ENCODE results near the gene GLMP.

GLMP gene

DNA sequence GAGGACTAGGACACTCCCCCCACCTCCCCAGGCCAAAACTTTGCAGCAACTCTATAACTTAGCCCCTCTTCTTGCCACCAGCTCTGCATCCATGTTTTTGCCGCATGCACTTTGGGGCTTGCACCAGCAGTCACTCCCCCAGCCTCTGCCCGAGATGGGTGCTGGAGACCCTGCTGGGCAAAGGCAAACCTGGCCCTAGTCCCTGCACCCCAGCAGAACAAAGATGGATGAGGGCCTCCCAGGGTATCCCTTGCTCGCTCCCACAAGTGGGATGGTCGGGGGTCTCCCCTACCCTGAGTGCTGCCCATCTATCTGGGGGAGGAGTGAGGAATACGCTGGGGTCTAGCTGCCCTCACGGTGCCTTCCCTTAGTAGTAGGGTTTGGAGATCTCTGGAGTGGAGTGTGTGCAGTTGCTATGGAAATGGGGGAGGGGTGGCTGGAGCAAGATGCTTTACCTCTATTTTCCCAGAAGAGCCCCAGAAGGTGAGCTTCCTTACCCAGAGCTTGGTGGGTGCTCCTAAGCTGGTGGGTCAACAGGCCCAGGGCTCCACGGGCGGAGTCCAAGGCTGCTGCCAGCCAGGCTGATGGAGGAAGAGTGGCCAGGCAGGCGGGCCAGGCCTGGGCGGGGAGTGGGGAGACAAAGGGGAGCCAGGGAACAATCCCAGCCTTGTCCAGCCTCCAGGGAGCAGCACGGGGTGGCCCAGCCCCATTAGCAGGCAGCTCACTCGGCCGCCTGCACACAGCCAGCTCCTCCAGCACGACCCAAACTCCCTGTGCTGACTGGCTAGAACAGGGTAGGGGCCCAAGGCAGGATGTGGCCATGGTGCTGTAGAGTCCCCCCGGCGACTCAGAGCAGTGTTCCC is 47.8 kb downstream of the GLMP start, which contains the start of gene PAQR6:
PAQR6 (minus strand) TSS at position 597 of the 863 bp plus-strand sequence. CDS start 1,325 bp downstream, outside the sequence.
- DNase-seq = no peak

DNA sequence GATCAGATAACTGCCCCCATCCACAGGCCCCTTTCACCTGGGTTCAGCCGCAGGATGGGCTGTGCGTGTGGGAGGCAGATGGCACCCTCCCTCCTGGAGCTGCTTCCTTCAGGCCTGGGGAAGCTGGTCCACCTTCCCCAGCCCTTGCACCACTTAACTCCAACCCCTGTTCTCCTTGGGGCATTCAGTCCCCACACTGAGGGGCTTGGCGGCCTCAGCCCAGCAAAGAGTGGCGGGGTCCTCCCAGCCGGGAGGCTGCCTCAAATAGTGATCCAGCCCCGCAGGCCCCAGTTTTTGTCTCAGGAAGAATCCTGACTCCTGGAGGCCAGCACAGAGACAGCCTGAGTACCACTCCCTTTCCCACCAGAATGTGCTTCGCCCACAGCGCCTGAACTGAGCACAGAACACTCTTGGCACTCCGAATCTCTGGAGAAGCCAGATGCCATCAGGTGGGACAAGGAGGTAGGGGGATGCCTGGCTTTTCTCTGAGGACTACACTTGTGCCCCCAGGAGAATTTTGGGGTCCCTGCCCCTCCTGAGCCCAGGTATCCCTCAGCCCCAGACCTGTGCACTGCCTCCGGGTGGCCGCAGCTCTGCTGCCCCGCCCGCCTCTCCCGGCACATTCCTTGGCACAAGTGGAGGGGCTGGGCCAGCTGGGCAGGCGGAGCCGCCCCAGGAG is 48.6 kb downstream of the GLMP start:
- DNase-seq = no peak

DNA sequence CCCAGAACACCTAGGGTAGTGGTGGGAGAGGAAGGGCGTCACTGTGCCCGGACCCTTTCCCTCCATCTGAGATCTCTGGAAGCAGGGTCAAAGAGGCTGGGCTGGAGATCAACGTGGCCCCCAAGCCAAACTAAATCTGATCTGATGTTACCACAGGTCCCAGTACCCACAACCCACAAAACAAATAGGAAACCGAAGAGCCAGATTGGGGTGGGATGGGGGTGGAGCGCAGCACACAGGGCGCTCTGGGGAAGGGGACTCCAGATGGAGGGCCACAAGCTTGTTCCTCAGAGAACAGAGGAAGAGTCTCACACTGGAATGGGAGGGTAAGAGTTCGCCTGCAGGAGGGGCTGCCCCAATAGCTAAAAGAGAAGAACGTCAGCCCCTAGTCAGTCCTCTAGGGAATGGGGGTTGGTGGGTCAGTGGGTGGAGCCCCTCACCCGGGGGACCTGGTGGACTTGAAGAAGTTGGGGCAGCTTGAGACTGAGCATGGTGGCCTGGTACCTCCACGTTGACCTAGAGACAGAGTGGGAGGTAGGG is 49.2 kb downstream of the GLMP start:
- no peak for DNase-seq

- DNase-seq = no peak
Measured at GRCh38 chr1:156245451-156246232, 49.8 kb downstream of the GLMP start.

GRCh38 chr1:156244712-156245111 is 50.8 kb downstream of the GLMP start:
- no peak for DNase-seq

DNA sequence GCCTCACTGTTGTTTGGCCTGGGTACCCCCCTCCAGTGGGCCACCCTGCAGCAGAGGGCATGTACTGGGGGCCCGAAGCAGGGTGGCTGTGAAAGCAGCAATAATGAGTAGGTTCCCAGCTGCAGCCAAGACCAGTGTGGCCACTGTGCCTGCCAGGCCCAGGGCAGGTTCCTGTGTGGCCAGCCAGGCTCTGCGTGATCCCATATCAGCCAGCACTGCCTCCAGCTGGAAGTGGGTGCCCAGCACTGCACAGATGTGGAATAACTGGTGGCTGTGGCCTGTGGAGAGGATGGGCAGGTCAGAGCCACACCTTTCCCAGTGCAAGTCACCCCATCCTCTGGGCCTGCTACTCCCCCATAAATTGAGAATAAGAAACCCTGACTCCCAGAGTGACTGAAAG is 51.4 kb downstream of the GLMP start:
- DNase-seq = no peak

DNA sequence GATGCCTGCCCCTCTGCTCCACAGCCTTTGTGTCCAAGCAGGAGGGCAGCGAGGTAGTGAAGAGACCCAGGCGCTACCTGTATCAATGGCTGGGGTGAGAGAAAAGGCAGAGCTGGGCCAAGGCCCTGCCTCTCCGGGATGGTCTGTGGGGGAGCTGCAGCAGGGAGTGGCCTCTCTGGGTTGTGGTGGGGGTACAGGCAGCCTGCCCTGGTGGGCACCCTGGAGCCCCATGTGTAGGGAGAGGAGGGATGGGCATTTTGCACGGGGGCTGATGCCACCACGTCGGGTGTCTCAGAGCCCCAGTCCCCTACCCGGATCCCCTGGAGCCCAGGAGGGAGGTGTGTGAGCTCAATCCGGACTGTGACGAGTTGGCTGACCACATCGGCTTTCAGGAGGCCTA is 52.7 kb downstream of the GLMP start:
- DNase-seq = no peak

Measured in NCI-H1436 treated with DMSO at 0.1 percent for 48 hours (cell line).